Vein endothelial cell (primary cell): ENCODE results near the gene CLK2. TPM values are rescaled to one million over a fixed set of nuclear protein-coding genes. Genes with fewer than 3 reads are reported as not detected.

Experiments used
- total RNA-seq: library from RNA; depleted of rRNA; stranded (reverse); fragments of >200 nt; gene quantifications from 2 replicates; pipeline ENCODE4 v1.2.3, GENCODE V29; 2012

CLK2 gene
- total RNA-seq: 27.3 and 27.4 TPM in 2 replicates

GRCh38 chr1:155273343-155274245 is at the start of gene CLK2:
CLK2 (minus strand) TSS chr1:155273504; CDS start chr1:155270977, 2,527 bp downstream.

GRCh38 chr1:155320661-155321617 is 47.6 kb upstream of the CLK2 start, which contains the start of gene RUSC1:
RUSC1 (plus strand) TSS chr1:155320894; CDS start chr1:155321774, 880 bp downstream.

GRCh38 chr1:155308493-155309422 is 35.5 kb upstream of the CLK2 start, which contains the start of gene FDPS:
FDPS (plus strand) TSS chr1:155308866; CDS start chr1:155309790, 924 bp downstream.

GRCh38 chr1:155301342-155301841 is 28.1 kb upstream of the CLK2 start, which contains the start of gene PKLR:
PKLR (minus strand) TSS chr1:155301438; CDS start chr1:155301395, 43 bp downstream.

GRCh38 chr1:155277070-155277901 is 4.0 kb upstream of the CLK2 start, which contains the start of gene HCN3:
HCN3 (plus strand) TSS chr1:155277463; CDS start chr1:155277591, 128 bp downstream.

GRCh38 chr1:155261852-155262673 is 11.2 kb downstream of the CLK2 start, which contains the start of gene SCAMP3:
SCAMP3 (minus strand) TSS chr1:155262360; CDS start chr1:155262151, 209 bp downstream.

GRCh38 chr1:155255243-155256007 is 17.9 kb downstream of the CLK2 start, which contains the start of gene ENTREP3:
ENTREP3 (minus strand) TSS chr1:155255483; CDS start chr1:155254877, 606 bp downstream.

Other genes starting within 250 kb of the CLK2 start
- not detected in 2 replicates for gene DCST2, start 239.7 kb downstream of the CLK2 start, total RNA-seq
- gene DCST1, start 239.7 kb downstream of the CLK2 start, total RNA-seq: not detected in 2 replicates
- gene ADAM15, start 222.2 kb downstream of the CLK2 start, total RNA-seq: 508 and 513 TPM in 2 replicates
- 11.7 and 12.7 TPM in 2 replicates for gene EFNA4, start 209.8 kb downstream of the CLK2 start, total RNA-seq
- gene EFNA3, start 194.7 kb downstream of the CLK2 start, total RNA-seq: 1.6 and 3.6 TPM in 2 replicates
- gene EFNA1, start 145.6 kb downstream of the CLK2 start, total RNA-seq: 84.4 and 125 TPM in 2 replicates
- 28.1 and 31.6 TPM in 2 replicates for gene SLC50A1, start 137.7 kb downstream of the CLK2 start, total RNA-seq
- gene DPM3, start 133.0 kb downstream of the CLK2 start, total RNA-seq: 42.5 and 53.3 TPM in 2 replicates
- gene KRTCAP2, start 100.2 kb downstream of the CLK2 start, total RNA-seq: 81.0 and 141 TPM in 2 replicates
- 6.9 and 12.0 TPM in 2 replicates for gene TRIM46, start 99.7 kb downstream of the CLK2 start, total RNA-seq
- gene THBS3, start 65.6 kb downstream of the CLK2 start, total RNA-seq: 15.8 and 16.7 TPM in 2 replicates
- 42.1 and 44.7 TPM in 2 replicates for gene MTX1, start 64.8 kb downstream of the CLK2 start, total RNA-seq
- 8.2 and 9.5 TPM in 2 replicates for gene ENTREP3, start 18.0 kb downstream of the CLK2 start, total RNA-seq
- gene SCAMP3, start 11.1 kb downstream of the CLK2 start, total RNA-seq: 43.1 and 51.0 TPM in 2 replicates
- 0.65 and 1.3 TPM in 2 replicates for gene HCN3, start 4.0 kb upstream of the CLK2 start, total RNA-seq
- not detected in 2 replicates for gene PKLR, start 27.9 kb upstream of the CLK2 start, total RNA-seq
- 260 and 393 TPM in 2 replicates for gene FDPS, start 35.4 kb upstream of the CLK2 start, total RNA-seq
- gene RUSC1, start 47.4 kb upstream of the CLK2 start, total RNA-seq: 18.6 and 19.2 TPM in 2 replicates